NCI-H82 treated with DMSO at 0.1 percent for 48 hours (cell line): ENCODE measurements around the gene WSB2.
"Not testable (repeated sequence)": the region's sequence is repeated elsewhere in the genome, so short reads cannot be mapped to it uniquely, and the experiment has no call there.

Source experiments
- DNase-seq: peaks from one replicate; lab custom pipeline; 2025; ENCODE audit not compliant: unreplicated experiment; lab: John Stamatoyannopoulos, UW

Gene WSB2

GRCh38 chr12:117999806-118000205, 61.2 kb downstream of the WSB2 start:
- DNase-seq, result not testable (repeated sequence)

GRCh38 chr12:117998719-117999118, 62.3 kb downstream of the WSB2 start:
- DNase-seq, result no peak

GRCh38 chr12:117994551-117995438, 66.2 kb downstream of the WSB2 start:
- no peak for DNase-seq

GRCh38 chr12:117986705-117987469, 74.1 kb downstream of the WSB2 start:
- no peak for DNase-seq

- DNase-seq, result no peak
Measured at GRCh38 chr12:117985182-117985581, 75.8 kb downstream of the WSB2 start.
